Smooth muscle cell (in vitro differentiated cells): ENCODE results near the gene FH. TPM values are rescaled to one million over a fixed set of nuclear protein-coding genes. Genes with fewer than 3 reads are reported as not detected.

Source experiments
- DNase-seq: peaks from one replicate; lab custom pipeline; 2025; ENCODE audit not compliant: unreplicated experiment; lab: John Stamatoyannopoulos, UW
- H2AFZ ChIP-seq: fragments of 200-600 bp; sonication (generic); 2 replicates; pipeline ENCODE4 v1.6.0; 2016; ENCODE audit warnings: antibody characterized with exemption, low read depth, mild to moderate bottlenecking
- H3F3A ChIP-seq: fragments of 200-600 bp; sonication (generic); 2 replicates; pipeline ENCODE4 v1.6.0; 2017; ENCODE audit warnings: antibody characterized with exemption, low read depth
- H3K27ac ChIP-seq: fragments of 200-600 bp; sonication (generic); 2 replicates; pipeline ENCODE4 v1.5.1; 2016; ENCODE audit warnings: low read depth, mild to moderate bottlenecking
- H3K27me3 ChIP-seq: fragments of 200-600 bp; sonication (generic); 2 replicates; pipeline ENCODE4 v1.6.1; 2016; ENCODE audit warnings: low read depth, mild to moderate bottlenecking
- H3K36me3 ChIP-seq: fragments of 200-600 bp; sonication (generic); 2 replicates; pipeline ENCODE4 v1.5.1; 2016; ENCODE audit warnings: low read depth
- H3K4me1 ChIP-seq: fragments of 200-600 bp; sonication (generic); 2 replicates; pipeline ENCODE4 v1.5.1; 2016; ENCODE audit warnings: low read depth
- H3K4me2 ChIP-seq: fragments of 200-600 bp; sonication (generic); 2 replicates; pipeline ENCODE4 v1.6.0; 2016; ENCODE audit warnings: mild to moderate bottlenecking
- H3K4me3 ChIP-seq: fragments of 200-600 bp; sonication (generic); 2 replicates; pipeline ENCODE4 v1.5.1; 2016; ENCODE audit warnings: mild to moderate bottlenecking
- H3K79me2 ChIP-seq: fragments of 200-600 bp; sonication (generic); 2 replicates; pipeline ENCODE4 v1.6.0; 2016; ENCODE audit warnings: low read depth, mild to moderate bottlenecking
- H3K9ac ChIP-seq: fragments of 200-600 bp; sonication (generic); 2 replicates; pipeline ENCODE4 v1.6.0; 2016; ENCODE audit warnings: low read depth
- H3K9me3 ChIP-seq: fragments of 200-600 bp; sonication (generic); replicated peaks from 2 replicates; pipeline ENCODE4 v1.5.1; 2016; ENCODE audit warnings: low read depth
- H4K20me1 ChIP-seq: fragments of 200-600 bp; sonication (generic); 2 replicates; pipeline ENCODE4 v1.6.0; 2016; ENCODE audit warnings: low read depth
- CTCF ChIP-seq: fragments of 200-600 bp; sonication (generic); IDR thresholded peaks from 2 replicates; pipeline ENCODE4 v1.5.1; 2017; ENCODE audit warnings: borderline replicate concordance, mild to moderate bottlenecking, antibody characterized with exemption; ENCODE audit not compliant: insufficient read depth, poor library complexity, severe bottlenecking
- WGBS: methylation state at CpG from one replicate; pipeline ENCODE4 v1.1.7; 2016; ENCODE audit warnings: low lambda C conversion rate; 5-methylcytosine and 5-hydroxymethylcytosine counted together
- polyA plus RNA-seq: library from polyadenylated mRNA; unstranded; fragments of >200 nt; fragmentation: Nextera tagmentation; extraction: Ambion mirVana; gene quantifications from 2 replicates; pipeline ENCODE4 v1.2.1, GENCODE V29; 2016
- total RNA-seq: library from RNA; depleted of rRNA; stranded (reverse); fragments of >200 nt; gene quantifications from 2 replicates; pipeline ENCODE4 v1.2.3, GENCODE V29; 2014

Gene FH
- total and polyA plus RNA-seq, 2 experiments from 2014 or later = 53.1 to 57.7 TPM

- Histone ChIP-seq H3K79me2 (no peaks in the 10 kb centered on the region), H2AFZ (peak overlapping the region; percentile 97), H3F3A (no peaks in the 10 kb centered on the region), H3K36me3 (no peaks in the 10 kb centered on the region), H3K4me2 (peak overlapping the region; percentile 87), H3K9me3 (no peaks in the 10 kb centered on the region), H3K4me3 (peak overlapping the region; percentile 57), H3K27me3 (no peaks in the 10 kb centered on the region), H4K20me1 (no peaks in the 10 kb centered on the region), H3K27ac (no peak overlapping the region), H3K9ac (peak overlapping the region; percentile 48), H3K4me1 (no peaks in the 10 kb centered on the region)
- no peak for DNase-seq
- WGBS = 34% methylated on average over 11 of the region's 11 CpGs
- TF ChIP-seq CTCF = peak; percentile 65
These were observed 11.9 kb upstream of the FH start for GRCh38 chr1:241531195-241532161.

- Histone ChIP-seq H3K27me3 (peaks cover 27% of the 10 kb centered on the region), H2AFZ (no peak overlapping the region), H3K9me3 (no peaks in the 10 kb centered on the region), H3K36me3 (no peaks in the 10 kb centered on the region), H4K20me1 (no peaks in the 10 kb centered on the region), H3F3A (no peaks in the 10 kb centered on the region), H3K79me2 (no peaks in the 10 kb centered on the region), H3K27ac (no peak overlapping the region), H3K4me2 (no peak overlapping the region), H3K4me1 (no peaks in the 10 kb centered on the region), H3K4me3 (no peak overlapping the region), H3K9ac (no peak overlapping the region)
- WGBS = 89% methylated on average over 3 of the region's 3 CpGs
- no peak for TF ChIP-seq CTCF
- no peak for DNase-seq
These were observed 7.6 kb upstream of the FH start for GRCh38 chr1:241527146-241527545.

- H3F3A ChIP-seq = no peaks in the 10 kb centered on the region
- H3K79me2 ChIP-seq = no peaks in the 10 kb centered on the region
- no peaks in the 10 kb centered on the region for H3K9me3 ChIP-seq
- peaks cover 5% of the 10 kb centered on the region for H3K4me1 ChIP-seq
- H3K27ac ChIP-seq = no peak overlapping the region
- H4K20me1 ChIP-seq = no peaks in the 10 kb centered on the region
- no peak overlapping the region for H3K4me2 ChIP-seq
- H3K4me3 ChIP-seq = no peak overlapping the region
- H2AFZ ChIP-seq = no peak overlapping the region
- no peaks in the 10 kb centered on the region for H3K36me3 ChIP-seq
- no peak overlapping the region for H3K9ac ChIP-seq
- 73% methylated on average over 3 of the region's 3 CpGs for WGBS
- no peak for DNase-seq
- TF ChIP-seq CTCF = no peak
- H3K27me3 ChIP-seq = peaks cover 32% of the 10 kb centered on the region
These were observed 5.5 kb upstream of the FH start for GRCh38 chr1:241525026-241525425.

GRCh38 chr1:241521718-241522117, 2.2 kb upstream of the FH start:
- TF ChIP-seq CTCF = no peak
- no peak overlapping the region for H2AFZ ChIP-seq
- H3K27ac ChIP-seq = no peak overlapping the region
- WGBS = 82% methylated on average over 2 of the region's 2 CpGs
- no peak overlapping the region for H3K9ac ChIP-seq
- peaks cover 4% of the 10 kb centered on the region for H4K20me1 ChIP-seq
- no peak overlapping the region for H3K4me3 ChIP-seq
- no peak for DNase-seq
- H3F3A ChIP-seq = no peaks in the 10 kb centered on the region
- no peak overlapping the region for H3K4me2 ChIP-seq
- no peaks in the 10 kb centered on the region for H3K9me3 ChIP-seq
- peaks cover 20% of the 10 kb centered on the region for H3K4me1 ChIP-seq
- peaks cover 22% of the 10 kb centered on the region for H3K79me2 ChIP-seq
- H3K27me3 ChIP-seq = peaks cover 32% of the 10 kb centered on the region
- H3K36me3 ChIP-seq = no peaks in the 10 kb centered on the region
